K562 (cell line): ENCODE data around the gene IL17REL. TPM values are rescaled to one million over a fixed set of nuclear protein-coding genes. Genes with fewer than 3 reads are reported as not detected.

Source experiments
- ATAC-seq: fragments of 200-7000 bp; cut with Tn5 transposase; 3 replicates; pipeline ENCODE4 v1.9.1; 2020; ENCODE audit warnings: moderate library complexity
- BruUV-seq: library from RNA; stranded (reverse); fragments of 400-500 nt; replicated peaks from 2 replicates; lab custom pipeline; 2021; lab: Mats Ljungman, UMichigan
- CTCF ChIA-PET: fragments of 300-600 bp; formaldehyde crosslinking; extraction: SDS; loops from one replicate; lab custom pipeline; 2021; ENCODE audit warnings: low intra/inter-chr PET ratio; lab: Yijun Ruan, JAX
- POLR2A ChIA-PET: fragments of 300-600, 350-650 bp; sonication (Branson Sonifier 250); formaldehyde crosslinking; extraction: SDS; loops from one replicate; lab custom pipeline; 2021; ENCODE audit warnings: antibody characterized with exemption, inconsistent platforms; lab: Yijun Ruan, JAX
- DNase-seq, 4 experiments: peaks; one replicate each; pipeline versions ENCODE4 v3.0.0 to v3.0.0-alpha.2; 2011 to 2018; ENCODE audit warnings: low spot score in 3 of 4, mixed read lengths in 3 of 4; ENCODE audit errors: extremely low read depth in 1 of 4
- FAIRE-seq: peaks from 2 replicates; lab custom pipeline; 2011; peaks lifted over from hg19 to GRCh38; lab: Jason Lieb, UNC
- H2AFZ ChIP-seq: 2 replicates; pipeline ENCODE4 v1.6.0; 2011; ENCODE audit warnings: low read depth, low read length, control low read depth, inconsistent platforms
- H3K27ac ChIP-seq: fragments of 200-600 bp; 3 replicates; pipeline ENCODE4 v1.8.0; 2011; ENCODE audit warnings: low read depth, mild to moderate bottlenecking, control low read depth, inconsistent platforms, low read length, moderate library complexity, mixed read lengths; ENCODE audit errors: extremely low read depth
- H3K27me3 ChIP-seq, 2 experiments: fragments of 300-600 bp in 1 of 2; 2 replicates in 1 of 2; 3 replicates in 1 of 2; pipeline versions ENCODE4 v1.6.0 to v1.8.0; 2011; ENCODE audit warnings: inconsistent platforms in 2 of 2, low read length in 2 of 2, mild to moderate bottlenecking in 1 of 2, mixed read lengths in 1 of 2, moderate library complexity in 1 of 2; ENCODE audit not compliant: control insufficient read depth in 2 of 2, insufficient read depth in 2 of 2
- H3K36me3 ChIP-seq: fragments of 300-600 bp; 3 replicates; pipeline ENCODE4 v1.8.0; 2011; ENCODE audit warnings: mild to moderate bottlenecking, low read length, inconsistent platforms; ENCODE audit not compliant: control insufficient read depth, insufficient read depth
- H3K4me1 ChIP-seq, 2 experiments: fragments of 200-600 bp in 1 of 2; replicated peaks in 1 of 2; 2 replicates in 1 of 2; 3 replicates in 1 of 2; pipeline versions ENCODE4 v1.5.1 to v1.8.0; 2011; ENCODE audit warnings: inconsistent platforms in 2 of 2, low read length in 2 of 2, mild to moderate bottlenecking in 1 of 2, mixed read lengths in 1 of 2, moderate library complexity in 1 of 2; ENCODE audit not compliant: control insufficient read depth in 2 of 2, insufficient read depth in 2 of 2
- H3K4me2 ChIP-seq: 2 replicates; pipeline ENCODE4 v1.6.1; 2011; ENCODE audit warnings: low read length, control low read depth, inconsistent platforms, mixed read lengths; ENCODE audit not compliant: insufficient read depth
- H3K4me3 ChIP-seq: fragments of 200-600 bp; sonication (generic), shearing (Covaris generic); 2 replicates; pipeline ENCODE4 v1.5.1; 2016; ENCODE audit warnings: control low read depth, inconsistent platforms
- H3K79me2 ChIP-seq: fragments of 200-600 bp; 3 replicates; pipeline ENCODE4 v1.8.0; 2011; ENCODE audit warnings: low read length, inconsistent platforms; ENCODE audit not compliant: control insufficient read depth, insufficient read depth
- H3K9ac ChIP-seq, 2 experiments: 2 replicates each; pipeline versions ENCODE4 v1.6.0 to v1.6.1; 2011; ENCODE audit warnings: low read depth in 2 of 2, low read length in 2 of 2, control low read depth in 1 of 2, inconsistent platforms in 1 of 2, mild to moderate bottlenecking in 1 of 2, mixed read lengths in 1 of 2; ENCODE audit not compliant: insufficient read depth in 1 of 2
- H3K9me1 ChIP-seq: one replicate; pipeline ENCODE4 v1.6.0; 2011; ENCODE audit warnings: inconsistent platforms, mild to moderate bottlenecking, low read length, moderate library complexity; ENCODE audit not compliant: control insufficient read depth, insufficient read depth
- H3K9me3 ChIP-seq: replicated peaks from 2 replicates; pipeline ENCODE4 v1.5.1; 2011; ENCODE audit warnings: low read depth, low read length, inconsistent platforms; ENCODE audit not compliant: control insufficient read depth, insufficient read depth
- H4K20me1 ChIP-seq: replicated peaks from 2 replicates; pipeline ENCODE4 v1.6.1; 2011; ENCODE audit warnings: low read length, inconsistent platforms, mixed read lengths; ENCODE audit not compliant: control insufficient read depth, insufficient read depth
- BMI1 ChIP-seq: fragments of 150-350 bp; IDR thresholded peaks from 2 replicates; pipeline ENCODE4 v1.6.1; 2014; ENCODE audit warnings: low read length
- CREBBP ChIP-seq: IDR thresholded peaks from one replicate; pipeline ENCODE4 v1.6.1; 2012; ENCODE audit warnings: low read depth, mild to moderate bottlenecking, control low read depth, inconsistent platforms, low read length
- FOXA3 ChIP-seq, 2 experiments: fragments of 450-650 bp in 1 of 2; sonication (generic) in 1 of 2; formaldehyde crosslinking; IDR thresholded peaks in 1 of 2; conservative IDR thresholded peaks in 1 of 2; 2 replicates each; pipeline versions ENCODE4 v1.4.0 to v1.8.0; 2020 to 2022; ENCODE audit warnings: mild to moderate bottlenecking in 2 of 2, missing genetic modification reagents in 1 of 2
- HMG20B ChIP-seq: fragments of 250-450 bp; sonication (Bioruptor Pico); IDR thresholded peaks from 2 replicates; pipeline ENCODE4 v1.5.0; 2021; ENCODE audit warnings: mild to moderate bottlenecking
- KDM5B ChIP-seq: fragments of 200-600 bp; sonication (generic); IDR thresholded peaks from 2 replicates; pipeline ENCODE4 v1.6.1; 2012; ENCODE audit warnings: low read depth, mild to moderate bottlenecking, moderate library complexity, low read length, control low read depth, inconsistent platforms; ENCODE audit not compliant: insufficient replicate concordance
- POLR2G ChIP-seq: fragments of 200-400 bp; formaldehyde crosslinking; IDR thresholded peaks from 2 replicates; pipeline ENCODE4 v1.6.1; 2017; ENCODE audit warnings: low read depth, mild to moderate bottlenecking, antibody characterized with exemption, low read length, moderate library complexity
- PTTG1 ChIP-seq: fragments of 450-650 bp; IDR thresholded peaks from 2 replicates; pipeline ENCODE4 v1.6.1; 2016; ENCODE audit warnings: low read depth, mild to moderate bottlenecking, missing genetic modification characterization, missing compliant biosample characterization
- RBFOX2 ChIP-seq: fragments of 200-400 bp; formaldehyde crosslinking; IDR thresholded peaks from 2 replicates; pipeline ENCODE4 v1.6.1; 2017; ENCODE audit warnings: low read depth, mild to moderate bottlenecking, low read length, moderate library complexity
- TFAP4 ChIP-seq: sonication (generic); formaldehyde crosslinking; IDR thresholded peaks from 2 replicates; pipeline ENCODE4 v1.8.0; 2022; ENCODE audit warnings: missing genetic modification reagents, mild to moderate bottlenecking, moderate library complexity, borderline replicate concordance
- ZNF212 ChIP-seq: fragments of 450-650 bp; formaldehyde crosslinking; IDR thresholded peaks from 2 replicates; pipeline ENCODE4 v1.4.0; 2020; ENCODE audit warnings: mild to moderate bottlenecking
- ZNF551 ChIP-seq: fragments of 250-450 bp; sonication (Bioruptor Pico); IDR thresholded peaks from 2 replicates; pipeline ENCODE4 v1.5.0; 2021; ENCODE audit warnings: mild to moderate bottlenecking, moderate library complexity
- WGBS: fragments of 100-300 bp; shearing (Covaris generic); methylation state at CpG from one replicate; pipeline ENCODE4 v1.1.6; 2016; ENCODE audit warnings: low coverage, mixed read lengths; ENCODE audit not compliant: insufficient coverage; ENCODE audit errors: missing lambda C conversion rate; 5-methylcytosine and 5-hydroxymethylcytosine counted together
- in situ Hi-C: fragments of 300-500 bp; cut with MboI; formaldehyde crosslinking; loops from 4 replicates; pipeline ENCODE4 v1.15.0; 2018; ENCODE audit warnings: inconsistent platforms, mixed read lengths
- intact Hi-C: fragments of 100-400 bp; cut with micrococcal nuclease; formaldehyde crosslinking; loops from 2 replicates; pipeline ENCODE4 v1.14.2; 2022
- polyA plus RNA-seq, 8 experiments: library from polyadenylated mRNA; depleted of rRNA in 4 of 8; stranded (reverse) in 5 of 8; unstranded in 3 of 8; fragments of >200 nt; fragmentation: Nextera tagmentation in 2 of 8; fragmentation: Illumina TruSeq in 1 of 8; extraction: Ambion mirVana in 2 of 8; extraction: Trizol in 1 of 8; gene quantifications; 2 replicates each; pipeline versions ENCODE4 v1.2.1 to v1.2.3, GENCODE V29; 2011 to 2014; ENCODE audit warnings: inconsistent platforms in 1 of 8, missing spikeins in 1 of 8
- total RNA-seq, 7 experiments: library from RNA; depleted of rRNA in 6 of 7; stranded (reverse); fragments of >200 nt in 6 of 7; fragmentation: Illumina TruSeq in 2 of 7; extraction: Trizol in 2 of 7; gene quantifications; 2 replicates each; pipeline versions ENCODE4 v1.2.1 to v1.2.3, GENCODE V29; 2011 to 2021; ENCODE audit warnings: low replicate concordance in 1 of 7
- TF ChIP-seq, protein P1 (sequence below): fragments of 250-450 bp; sonication (Bioruptor Pico); IDR thresholded peaks from 2 replicates; pipeline ENCODE4 v1.5.0; 2021; ENCODE audit warnings: mild to moderate bottlenecking, moderate library complexity
- TF ChIP-seq, protein P2 (sequence below): fragments of 200-800 bp; sonication (Bioruptor generic); IDR thresholded peaks from 2 replicates; pipeline ENCODE4 v1.6.1; 2017; ENCODE audit warnings: missing genetic modification characterization, missing compliant biosample characterization

The IL17REL gene
- total and polyA plus RNA-seq, 9 of the 15 experiments (the other 6 are each of a cell fraction or from before 2014, with no cell fraction given): 0.05 to 0.42 (median 0.11) TPM; not detected in 4

- CTCF ChIA-PET: no interaction called here
- in situ Hi-C loops: no loop called here
- H3K79me2 ChIP-seq: peaks cover 42% of the 10 kb centered on the region
- POLR2A ChIA-PET: interaction anchor here (0.5 to 2.9 kb wide), 6 partner anchors 7 to 692 kb away, joined by 3 to 10 read pairs (median 4); no protein-coding TSS in a partner anchor
- peak in 2 of 4 experiments; percentile 15 to 28 for DNase-seq
- no peak for ATAC-seq
- peak overlapping the region; percentile 70; the same call in 1 of the 2 replicates for H2AFZ ChIP-seq
- H3K9me1 ChIP-seq: no peaks in the 10 kb centered on the region
- H3K4me3 ChIP-seq: peak overlapping the region; percentile 76
- no TSS peak for BruUV-seq
- H3K36me3 ChIP-seq: peaks cover 24% of the 10 kb centered on the region; the same call in 1 of the 3 replicates
- peak overlapping the region; percentile 94 for H3K27ac ChIP-seq
- no peaks in the 10 kb centered on the region for H3K9me3 ChIP-seq
- peaks cover 20 to 86% of the 10 kb centered on the region in 2 experiments for H3K4me1 ChIP-seq
- peaks cover 15% of the 10 kb centered on the region for H4K20me1 ChIP-seq
- no peak for FAIRE-seq
- H3K4me2 ChIP-seq: peak overlapping the region; percentile 90
- intact Hi-C loops: no loop called here
- H3K9ac ChIP-seq: peak overlapping the region; percentile 88 to 95
- H3K27me3 ChIP-seq: no peaks in the 10 kb centered on the region
- 72% methylated on average over 21 of the region's 29 CpGs for WGBS
- TF ChIP-seq ZNF212 (CRISPR knock-in tag) (no peak), TFAP4 (CRISPR knock-in tag) (0 out of 2 replicates have a peak, but pooled peaks have one; percentile 17), RBFOX2 (no peak), HMG20B (CRISPR knock-in tag) (no peak), PTTG1 (tag) (no peak), CREBBP (no peak), BMI1 (no peak), KDM5B (peak; percentile 15), POLR2G (0 out of 2 replicates have a peak, but pooled peaks have one; percentile 17), FOXA3 (CRISPR knock-in tag; conservative IDR thresholded peaks at IDR 0.05 in 1 of 2, IDR thresholded peaks at IDR 0.05 in 1 of 2) (no peak), ZNF551 (CRISPR knock-in tag) (no peak)
- TF ChIP-seq, protein P1, sequence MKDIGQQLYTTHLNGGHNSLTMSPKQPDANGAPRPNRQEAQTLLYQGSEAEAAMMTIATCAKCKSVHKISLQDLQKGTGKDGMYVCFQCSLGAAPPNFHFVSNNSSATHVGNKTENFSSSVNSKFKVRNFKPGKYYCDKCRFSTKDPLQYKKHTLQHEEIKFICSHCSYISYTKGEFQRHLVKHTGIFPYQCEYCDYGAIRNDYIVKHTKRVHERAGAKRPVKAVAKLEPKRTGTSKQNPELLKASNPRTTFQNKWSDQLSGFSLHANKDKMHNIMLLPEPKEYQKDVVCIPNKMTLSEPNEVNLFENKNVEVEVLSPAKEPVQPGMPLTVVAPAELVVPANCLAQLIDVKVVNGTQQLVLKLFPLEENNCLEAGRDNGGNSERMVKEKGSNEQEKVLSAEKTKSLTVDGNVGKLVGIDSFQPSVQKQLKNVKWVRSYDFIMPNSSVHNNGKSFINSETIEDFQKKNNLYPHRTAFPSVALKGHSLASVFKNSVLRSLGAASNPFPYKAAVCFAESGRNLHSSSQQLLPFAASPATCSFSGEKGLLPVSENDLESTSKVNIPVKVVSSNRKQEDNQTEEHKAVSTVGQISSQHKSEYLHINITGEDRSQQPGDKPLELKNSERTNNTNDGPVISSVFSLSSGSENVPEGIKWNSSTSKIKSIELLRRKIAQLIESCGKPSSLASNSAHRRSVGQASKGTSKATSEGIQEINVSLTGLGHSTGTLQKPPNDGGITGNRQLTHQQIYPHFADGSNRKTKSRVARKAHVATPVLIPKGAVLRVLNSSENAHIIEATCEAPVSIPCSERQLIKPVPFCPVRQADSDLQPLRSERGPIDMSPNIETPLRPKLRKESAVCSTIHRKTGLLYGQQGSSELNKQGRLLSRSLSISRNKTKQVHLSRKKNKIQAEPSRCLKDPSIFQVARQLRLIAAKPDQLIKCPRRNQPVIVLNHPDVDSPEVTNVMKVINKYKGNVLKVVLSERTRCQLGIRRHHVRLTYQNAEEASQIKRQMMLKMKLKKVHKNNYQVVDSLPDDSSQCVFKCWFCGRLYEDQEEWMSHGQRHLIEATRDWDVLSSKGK: no peak
- TF ChIP-seq, protein P2, sequence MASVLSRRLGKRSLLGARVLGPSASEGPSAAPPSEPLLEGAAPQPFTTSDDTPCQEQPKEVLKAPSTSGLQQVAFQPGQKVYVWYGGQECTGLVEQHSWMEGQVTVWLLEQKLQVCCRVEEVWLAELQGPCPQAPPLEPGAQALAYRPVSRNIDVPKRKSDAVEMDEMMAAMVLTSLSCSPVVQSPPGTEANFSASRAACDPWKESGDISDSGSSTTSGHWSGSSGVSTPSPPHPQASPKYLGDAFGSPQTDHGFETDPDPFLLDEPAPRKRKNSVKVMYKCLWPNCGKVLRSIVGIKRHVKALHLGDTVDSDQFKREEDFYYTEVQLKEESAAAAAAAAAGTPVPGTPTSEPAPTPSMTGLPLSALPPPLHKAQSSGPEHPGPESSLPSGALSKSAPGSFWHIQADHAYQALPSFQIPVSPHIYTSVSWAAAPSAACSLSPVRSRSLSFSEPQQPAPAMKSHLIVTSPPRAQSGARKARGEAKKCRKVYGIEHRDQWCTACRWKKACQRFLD (CRISPR knock-in tag): no peak
These were observed 53.4 kb downstream of the IL17REL start for GRCh38 chr22:49958931-49959781.
